Measurements from ENCODE around the gene TMCO1. TPM values are rescaled to one million over a fixed set of nuclear protein-coding genes. Genes with fewer than 3 reads are reported as not detected.
A peak's percentile ranks its signal among the peaks of the same experiment; 100 is the strongest.

Gene TMCO1
- total and polyA plus RNA-seq, 2 of the 13 experiments (the other 11 are each of a cell fraction or from before 2014, with no cell fraction given) = 106 to 119 TPM

DNA sequence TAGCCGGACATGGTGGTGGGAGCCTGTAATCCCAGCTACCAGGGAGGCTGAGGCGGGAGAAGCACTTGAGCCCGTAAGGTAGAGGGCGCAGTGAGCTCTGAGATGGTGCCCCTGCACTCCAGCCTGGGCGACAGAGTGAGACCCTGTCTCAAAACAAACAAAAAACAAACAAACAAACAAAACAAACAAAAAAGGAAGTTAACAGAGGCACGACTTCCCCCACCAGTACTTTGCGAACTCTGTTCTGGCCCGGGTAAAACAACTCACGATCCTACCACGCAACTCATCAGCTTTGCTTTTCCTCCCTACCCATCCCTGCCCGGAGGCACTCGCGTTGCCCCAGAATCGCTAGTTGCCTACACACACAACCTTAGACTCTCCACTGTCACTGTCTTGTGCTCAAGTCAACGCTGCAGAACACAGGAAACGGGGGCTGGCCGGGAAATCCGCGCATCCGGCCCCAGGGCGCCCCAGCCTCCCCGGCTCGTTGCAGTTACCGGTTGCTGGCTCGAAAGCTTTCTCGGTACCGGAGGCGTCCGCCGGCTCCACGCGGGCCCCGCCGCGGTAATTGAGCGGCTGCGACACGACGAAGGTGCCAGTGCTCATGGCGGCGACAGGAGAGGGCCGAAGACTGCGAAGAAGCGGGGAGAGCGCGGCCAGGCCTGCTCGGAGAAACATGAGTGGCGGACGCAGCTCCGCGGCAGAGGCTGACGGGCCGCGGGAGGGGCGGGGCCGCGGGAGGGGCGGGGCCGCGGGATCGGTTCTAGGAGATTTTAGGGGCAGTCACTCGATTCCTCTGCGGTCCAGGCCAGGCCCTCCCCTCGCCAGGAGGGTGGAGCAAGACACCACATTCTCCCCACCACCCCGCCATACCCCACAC lies 70.5 kb downstream of the TMCO1 start, which contains the start of gene ALDH9A1 (continued):
- TF ChIP-seq DZIP1 (CRISPR knock-in tag; IDR thresholded peaks at IDR 0.05) (peak; percentile 94; the same call in 1 of the 2 replicates), SALL2 (CRISPR knock-in tag; IDR thresholded peaks at IDR 0.05) (no peak; the same call in 1 of the 2 replicates), RARG (CRISPR knock-in tag; IDR thresholded peaks at IDR 0.05; ENCODE audit: low read depth) (no peak), GATA4 (IDR thresholded peaks at IDR 0.05; ENCODE audit: borderline replicate concordance, low read depth) (no peak), NFYC (CRISPR knock-in tag; IDR thresholded peaks at IDR 0.05) (no peak), MNT (IDR thresholded peaks at IDR 0.05) (no peak), MBD4 (IDR thresholded peaks at IDR 0.05; ENCODE audit: borderline replicate concordance, low read length) (no peak), ZNF614 (CRISPR knock-in tag; IDR thresholded peaks at IDR 0.05; ENCODE audit: borderline replicate concordance) (no peak), ZNF24 (IDR thresholded peaks at IDR 0.05) (no peak), ETV5 (CRISPR knock-in tag; IDR thresholded peaks at IDR 0.05; ENCODE audit: borderline replicate concordance) (no peak; the same call in 1 of the 2 replicates), ZNF33B (CRISPR knock-in tag; IDR thresholded peaks at IDR 0.05) (no peak), GATAD2A (CRISPR knock-in tag; IDR thresholded peaks at IDR 0.05) (peak; percentile 19; the same call in 1 of the 2 replicates), SOX13 (IDR thresholded peaks at IDR 0.05) (no peak), SOX13 (CRISPR knock-in tag; conservative IDR thresholded peaks at IDR 0.05 in 1 of 2, IDR thresholded peaks at IDR 0.05 in 1 of 2) (no peak), ZNF12 (CRISPR knock-in tag; IDR thresholded peaks at IDR 0.05) (peak; percentile 76; the same call in 1 of the 2 replicates), RORA (CRISPR knock-in tag; IDR thresholded peaks at IDR 0.05) (no peak), ZNF567 (CRISPR knock-in tag; IDR thresholded peaks at IDR 0.05; ENCODE audit: borderline replicate concordance) (peak; percentile 60; the same call in 1 of the 2 replicates)
- TF ChIP-seq, protein P1, sequence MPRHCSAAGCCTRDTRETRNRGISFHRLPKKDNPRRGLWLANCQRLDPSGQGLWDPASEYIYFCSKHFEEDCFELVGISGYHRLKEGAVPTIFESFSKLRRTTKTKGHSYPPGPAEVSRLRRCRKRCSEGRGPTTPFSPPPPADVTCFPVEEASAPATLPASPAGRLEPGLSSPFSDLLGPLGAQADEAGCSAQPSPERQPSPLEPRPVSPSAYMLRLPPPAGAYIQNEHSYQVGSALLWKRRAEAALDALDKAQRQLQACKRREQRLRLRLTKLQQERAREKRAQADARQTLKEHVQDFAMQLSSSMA (CRISPR knock-in tag; IDR thresholded peaks at IDR 0.05) = peak; percentile 73; the same call in 1 of the 2 replicates

Data from HepG2 (cell line).